ENCODE measurements around the gene MRPL21. TPM values are rescaled to one million over a fixed set of nuclear protein-coding genes. Genes with fewer than 3 reads are reported as not detected.
A peak's percentile ranks its signal among the peaks of the same experiment; 100 is the strongest.

The MRPL21 gene
- total and polyA plus RNA-seq, 9 of the 15 experiments (the other 6 are each of a cell fraction or from before 2014, with no cell fraction given), result 196 to 618 (median 232) TPM

DNA sequence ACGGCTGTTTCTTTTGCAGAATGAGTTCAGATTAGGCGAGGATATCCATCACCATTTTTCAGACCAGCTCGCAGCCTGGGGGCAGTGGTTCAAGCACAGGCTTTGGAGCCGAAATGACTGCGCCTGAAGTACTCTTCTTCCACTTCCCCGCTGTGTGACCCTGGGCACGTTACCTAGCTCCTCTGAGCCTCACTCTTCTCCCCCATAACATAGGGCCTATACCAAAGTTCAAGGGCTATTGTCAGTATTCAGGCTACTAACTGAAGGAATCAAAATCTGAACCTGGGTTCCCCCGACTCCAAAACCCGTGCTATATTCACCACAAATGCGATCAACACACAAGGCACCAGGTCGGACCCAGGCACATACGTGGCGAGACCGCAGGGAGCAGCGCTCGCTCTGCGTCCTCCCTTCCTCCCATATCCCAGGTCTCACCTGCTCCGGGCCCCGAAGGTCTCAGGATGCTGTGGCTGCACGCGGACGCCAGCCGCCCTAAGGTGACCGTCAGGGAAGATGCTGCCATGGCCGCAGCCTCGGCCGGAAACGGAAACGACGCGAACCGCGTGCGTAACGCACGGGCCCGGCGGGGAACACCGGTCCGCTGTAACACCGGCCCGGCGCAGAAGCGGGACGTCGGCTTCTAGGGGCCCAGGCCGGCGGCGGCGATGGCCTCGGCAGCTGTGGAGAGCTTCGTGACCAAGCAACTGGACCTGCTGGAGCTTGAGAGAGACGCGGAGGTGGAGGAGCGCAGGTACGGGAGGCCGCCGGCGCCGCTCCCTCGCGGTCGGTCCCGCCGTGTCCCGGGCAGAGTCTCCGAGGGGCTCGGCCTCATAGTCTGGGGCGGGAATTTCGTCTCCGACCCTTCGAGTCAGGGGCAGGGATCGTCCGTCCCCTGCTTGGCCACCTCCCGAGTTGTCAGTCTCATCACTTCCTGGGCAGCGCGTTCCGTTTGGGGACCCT lies at the start of gene MRPL21, which contains the start of gene IGHMBP2 (continued):
- TF ChIP-seq BACH1 (tag; IDR thresholded peaks at IDR 0.05) (no peak), C11orf30 (IDR thresholded peaks at IDR 0.05; ENCODE audit: low read depth) (peak; percentile 99), ZNF23 (CRISPR knock-in tag; IDR thresholded peaks at IDR 0.05) (no peak), SMAD2 (IDR thresholded peaks at IDR 0.05; ENCODE audit: low read depth, low read length) (no peak), HBP1 (CRISPR knock-in tag; IDR thresholded peaks at IDR 0.05) (peak; percentile 60; the same call in 1 of the 2 replicates), ZNF695 (CRISPR knock-in tag; IDR thresholded peaks at IDR 0.05) (0 out of 2 replicates have a peak, but pooled peaks have one; percentile 25), CHD1 (IDR thresholded peaks at IDR 0.05; ENCODE audit: low read length) (no peak), SIX5 (IDR thresholded peaks at IDR 0.05; ENCODE audit: borderline replicate concordance in 1 of 2, insufficient read depth in 1 of 2, low read depth in 1 of 2, low read length in 2 of 2) (peak; percentile 78 to 80; a peak in 3 of 4 replicates), E4F1 (CRISPR knock-in tag; IDR thresholded peaks at IDR 0.05; ENCODE audit: borderline replicate concordance) (no peak), ZNF444 (CRISPR knock-in tag; IDR thresholded peaks at IDR 0.05) (no peak), NFE2L1 (tag; IDR thresholded peaks at IDR 0.05; ENCODE audit: borderline replicate concordance, low read depth) (no peak), GATA2 (CRISPR knock-in tag; IDR thresholded peaks at IDR 0.05) (0 out of 2 replicates have a peak, but pooled peaks have one; percentile 40)
- TF ChIP-seq, protein P1, sequence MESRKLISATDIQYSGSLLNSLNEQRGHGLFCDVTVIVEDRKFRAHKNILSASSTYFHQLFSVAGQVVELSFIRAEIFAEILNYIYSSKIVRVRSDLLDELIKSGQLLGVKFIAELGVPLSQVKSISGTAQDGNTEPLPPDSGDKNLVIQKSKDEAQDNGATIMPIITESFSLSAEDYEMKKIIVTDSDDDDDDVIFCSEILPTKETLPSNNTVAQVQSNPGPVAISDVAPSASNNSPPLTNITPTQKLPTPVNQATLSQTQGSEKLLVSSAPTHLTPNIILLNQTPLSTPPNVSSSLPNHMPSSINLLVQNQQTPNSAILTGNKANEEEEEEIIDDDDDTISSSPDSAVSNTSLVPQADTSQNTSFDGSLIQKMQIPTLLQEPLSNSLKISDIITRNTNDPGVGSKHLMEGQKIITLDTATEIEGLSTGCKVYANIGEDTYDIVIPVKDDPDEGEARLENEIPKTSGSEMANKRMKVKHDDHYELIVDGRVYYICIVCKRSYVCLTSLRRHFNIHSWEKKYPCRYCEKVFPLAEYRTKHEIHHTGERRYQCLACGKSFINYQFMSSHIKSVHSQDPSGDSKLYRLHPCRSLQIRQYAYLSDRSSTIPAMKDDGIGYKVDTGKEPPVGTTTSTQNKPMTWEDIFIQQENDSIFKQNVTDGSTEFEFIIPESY (CRISPR knock-in tag; IDR thresholded peaks at IDR 0.05), result no peak; the same call in 1 of the 2 replicates
- TF ChIP-seq, protein P2, sequence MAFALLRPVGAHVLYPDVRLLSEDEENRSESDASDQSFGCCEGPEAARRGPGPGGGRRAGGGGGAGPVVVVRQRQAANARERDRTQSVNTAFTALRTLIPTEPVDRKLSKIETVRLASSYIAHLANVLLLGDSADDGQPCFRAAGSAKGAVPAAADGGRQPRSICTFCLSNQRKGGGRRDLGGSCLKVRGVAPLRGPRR (CRISPR knock-in tag; IDR thresholded peaks at IDR 0.05), result 0 out of 2 replicates have a peak, but pooled peaks have one; percentile 77
- TF ChIP-seq, protein P3, sequence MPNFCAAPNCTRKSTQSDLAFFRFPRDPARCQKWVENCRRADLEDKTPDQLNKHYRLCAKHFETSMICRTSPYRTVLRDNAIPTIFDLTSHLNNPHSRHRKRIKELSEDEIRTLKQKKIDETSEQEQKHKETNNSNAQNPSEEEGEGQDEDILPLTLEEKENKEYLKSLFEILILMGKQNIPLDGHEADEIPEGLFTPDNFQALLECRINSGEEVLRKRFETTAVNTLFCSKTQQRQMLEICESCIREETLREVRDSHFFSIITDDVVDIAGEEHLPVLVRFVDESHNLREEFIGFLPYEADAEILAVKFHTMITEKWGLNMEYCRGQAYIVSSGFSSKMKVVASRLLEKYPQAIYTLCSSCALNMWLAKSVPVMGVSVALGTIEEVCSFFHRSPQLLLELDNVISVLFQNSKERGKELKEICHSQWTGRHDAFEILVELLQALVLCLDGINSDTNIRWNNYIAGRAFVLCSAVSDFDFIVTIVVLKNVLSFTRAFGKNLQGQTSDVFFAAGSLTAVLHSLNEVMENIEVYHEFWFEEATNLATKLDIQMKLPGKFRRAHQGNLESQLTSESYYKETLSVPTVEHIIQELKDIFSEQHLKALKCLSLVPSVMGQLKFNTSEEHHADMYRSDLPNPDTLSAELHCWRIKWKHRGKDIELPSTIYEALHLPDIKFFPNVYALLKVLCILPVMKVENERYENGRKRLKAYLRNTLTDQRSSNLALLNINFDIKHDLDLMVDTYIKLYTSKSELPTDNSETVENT (CRISPR knock-in tag; IDR thresholded peaks at IDR 0.05), result peak; percentile 90
- TF ChIP-seq, protein P4, sequence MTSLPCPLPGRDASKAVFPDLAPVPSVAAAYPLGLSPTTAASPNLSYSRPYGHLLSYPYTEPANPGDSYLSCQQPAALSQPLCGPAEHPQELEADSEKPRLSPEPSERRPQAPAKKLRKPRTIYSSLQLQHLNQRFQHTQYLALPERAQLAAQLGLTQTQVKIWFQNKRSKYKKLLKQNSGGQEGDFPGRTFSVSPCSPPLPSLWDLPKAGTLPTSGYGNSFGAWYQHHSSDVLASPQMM (CRISPR knock-in tag; IDR thresholded peaks at IDR 0.05), result no peak

All from K562 (cell line).